ENCODE results near the gene WDR90. TPM values are rescaled to one million over a fixed set of nuclear protein-coding genes. Genes with fewer than 3 reads are reported as not detected.

WDR90 gene
- total and polyA plus RNA-seq, 2 of the 13 experiments (the other 11 are each of a cell fraction or from before 2014, with no cell fraction given): 14.9 to 28.9 TPM

DNA sequence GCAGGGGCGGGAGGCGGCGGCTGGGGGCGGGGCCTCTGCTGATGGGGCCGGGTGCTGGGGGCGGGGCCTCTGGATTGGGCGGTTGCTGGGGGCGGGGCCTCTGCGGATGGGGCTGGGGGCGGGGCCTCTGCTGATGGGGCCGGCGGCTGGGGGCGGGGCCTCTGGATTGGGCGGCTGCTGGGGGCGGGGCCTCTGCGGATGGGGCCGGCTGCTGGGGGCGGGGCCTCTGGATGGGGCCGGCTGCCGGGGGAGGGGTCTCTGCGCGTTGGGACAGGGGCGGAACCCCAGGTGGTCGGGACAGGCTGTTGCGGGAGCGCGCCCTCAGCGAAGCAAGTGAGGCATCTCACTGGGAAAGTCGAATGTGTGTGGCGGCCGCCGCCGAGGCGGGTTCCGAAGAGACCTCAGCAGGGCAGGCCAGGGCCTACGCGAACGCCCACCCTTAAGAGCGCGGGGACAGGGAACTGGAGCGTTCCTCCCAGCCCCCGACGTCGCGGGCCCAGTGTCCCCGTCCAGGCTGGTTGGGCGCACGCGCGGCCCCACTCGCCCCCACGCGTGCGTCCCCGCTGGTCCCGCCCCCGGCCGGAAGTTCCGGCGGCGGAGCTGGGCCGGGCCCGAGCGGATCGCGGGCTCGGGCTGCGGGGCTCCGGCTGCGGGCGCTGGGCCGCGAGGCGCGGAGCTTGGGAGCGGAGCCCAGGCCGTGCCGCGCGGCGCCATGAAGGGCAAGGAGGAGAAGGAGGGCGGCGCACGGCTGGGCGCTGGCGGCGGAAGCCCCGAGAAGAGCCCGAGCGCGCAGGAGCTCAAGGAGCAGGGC, 30.9 kb downstream of the WDR90 start, which contains the start of gene STUB1 (continued):
- TF ChIP-seq MED1 (CRISPR knock-in tag; IDR thresholded peaks at IDR 0.05) (peak; percentile 16; the same call in 1 of the 2 replicates), ZNF225 (CRISPR knock-in tag; IDR thresholded peaks at IDR 0.05) (no peak), ZNF792 (CRISPR knock-in tag; IDR thresholded peaks at IDR 0.05) (no peak), SP1 (IDR thresholded peaks at IDR 0.05) (no peak), SP1 (CRISPR knock-in tag; IDR thresholded peaks at IDR 0.05) (0 out of 2 replicates have a peak, but pooled peaks have one; percentile 35), ZNF446 (CRISPR knock-in tag; IDR thresholded peaks at IDR 0.05) (peak; percentile 19; the same call in 1 of the 2 replicates), ZNF468 (CRISPR knock-in tag; IDR thresholded peaks at IDR 0.05) (no peak), TEAD3 (CRISPR knock-in tag; optimal IDR thresholded peaks at IDR 0.05; ENCODE audit: borderline replicate concordance) (no peak), KLF13 (CRISPR knock-in tag; IDR thresholded peaks at IDR 0.05) (no peak), BRD4 (CRISPR knock-in tag; IDR thresholded peaks at IDR 0.05) (0 out of 2 replicates have a peak, but pooled peaks have one; percentile 54), ETV6 (CRISPR knock-in tag; conservative IDR thresholded peaks at IDR 0.05) (no peak), KLF6 (CRISPR knock-in tag; IDR thresholded peaks at IDR 0.05) (no peak), SMARCC2 (IDR thresholded peaks at IDR 0.05) (no peak), ZNF777 (CRISPR knock-in tag; IDR thresholded peaks at IDR 0.05) (peak; percentile 99), XBP1 (CRISPR knock-in tag; IDR thresholded peaks at IDR 0.05) (no peak), PAWR (CRISPR knock-in tag; IDR thresholded peaks at IDR 0.05; ENCODE audit: borderline replicate concordance) (no peak), POLR2AphosphoS5 (IDR thresholded peaks at IDR 0.05; ENCODE audit: low read depth, low read length) (peak; percentile 41), ZFAT (CRISPR knock-in tag; conservative IDR thresholded peaks at IDR 0.05) (no peak)
- TF ChIP-seq, protein P1, sequence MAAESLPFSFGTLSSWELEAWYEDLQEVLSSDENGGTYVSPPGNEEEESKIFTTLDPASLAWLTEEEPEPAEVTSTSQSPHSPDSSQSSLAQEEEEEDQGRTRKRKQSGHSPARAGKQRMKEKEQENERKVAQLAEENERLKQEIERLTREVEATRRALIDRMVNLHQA (CRISPR knock-in tag; IDR thresholded peaks at IDR 0.05): no peak
- TF ChIP-seq, protein P2, sequence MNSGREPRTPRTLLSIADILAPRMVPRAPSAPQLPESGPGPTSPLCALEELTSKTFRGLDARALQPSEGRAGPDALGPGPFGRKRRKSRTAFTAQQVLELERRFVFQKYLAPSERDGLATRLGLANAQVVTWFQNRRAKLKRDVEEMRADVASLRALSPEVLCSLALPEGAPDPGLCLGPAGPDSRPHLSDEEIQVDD (CRISPR knock-in tag; IDR thresholded peaks at IDR 0.05; ENCODE audit: borderline replicate concordance): no peak
- TF ChIP-seq, protein P3, sequence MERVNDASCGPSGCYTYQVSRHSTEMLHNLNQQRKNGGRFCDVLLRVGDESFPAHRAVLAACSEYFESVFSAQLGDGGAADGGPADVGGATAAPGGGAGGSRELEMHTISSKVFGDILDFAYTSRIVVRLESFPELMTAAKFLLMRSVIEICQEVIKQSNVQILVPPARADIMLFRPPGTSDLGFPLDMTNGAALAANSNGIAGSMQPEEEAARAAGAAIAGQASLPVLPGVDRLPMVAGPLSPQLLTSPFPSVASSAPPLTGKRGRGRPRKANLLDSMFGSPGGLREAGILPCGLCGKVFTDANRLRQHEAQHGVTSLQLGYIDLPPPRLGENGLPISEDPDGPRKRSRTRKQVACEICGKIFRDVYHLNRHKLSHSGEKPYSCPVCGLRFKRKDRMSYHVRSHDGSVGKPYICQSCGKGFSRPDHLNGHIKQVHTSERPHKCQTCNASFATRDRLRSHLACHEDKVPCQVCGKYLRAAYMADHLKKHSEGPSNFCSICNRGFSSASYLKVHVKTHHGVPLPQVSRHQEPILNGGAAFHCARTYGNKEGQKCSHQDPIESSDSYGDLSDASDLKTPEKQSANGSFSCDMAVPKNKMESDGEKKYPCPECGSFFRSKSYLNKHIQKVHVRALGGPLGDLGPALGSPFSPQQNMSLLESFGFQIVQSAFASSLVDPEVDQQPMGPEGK (CRISPR knock-in tag; IDR thresholded peaks at IDR 0.05): peak; percentile 74
- TF ChIP-seq, protein P4, sequence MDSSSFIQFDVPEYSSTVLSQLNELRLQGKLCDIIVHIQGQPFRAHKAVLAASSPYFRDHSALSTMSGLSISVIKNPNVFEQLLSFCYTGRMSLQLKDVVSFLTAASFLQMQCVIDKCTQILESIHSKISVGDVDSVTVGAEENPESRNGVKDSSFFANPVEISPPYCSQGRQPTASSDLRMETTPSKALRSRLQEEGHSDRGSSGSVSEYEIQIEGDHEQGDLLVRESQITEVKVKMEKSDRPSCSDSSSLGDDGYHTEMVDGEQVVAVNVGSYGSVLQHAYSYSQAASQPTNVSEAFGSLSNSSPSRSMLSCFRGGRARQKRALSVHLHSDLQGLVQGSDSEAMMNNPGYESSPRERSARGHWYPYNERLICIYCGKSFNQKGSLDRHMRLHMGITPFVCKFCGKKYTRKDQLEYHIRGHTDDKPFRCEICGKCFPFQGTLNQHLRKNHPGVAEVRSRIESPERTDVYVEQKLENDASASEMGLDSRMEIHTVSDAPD (CRISPR knock-in tag; IDR thresholded peaks at IDR 0.05): no peak
- TF ChIP-seq, protein P5, sequence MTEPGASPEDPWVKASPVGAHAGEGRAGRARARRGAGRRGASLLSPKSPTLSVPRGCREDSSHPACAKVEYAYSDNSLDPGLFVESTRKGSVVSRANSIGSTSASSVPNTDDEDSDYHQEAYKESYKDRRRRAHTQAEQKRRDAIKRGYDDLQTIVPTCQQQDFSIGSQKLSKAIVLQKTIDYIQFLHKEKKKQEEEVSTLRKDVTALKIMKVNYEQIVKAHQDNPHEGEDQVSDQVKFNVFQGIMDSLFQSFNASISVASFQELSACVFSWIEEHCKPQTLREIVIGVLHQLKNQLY (CRISPR knock-in tag; IDR thresholded peaks at IDR 0.05): no peak
- TF ChIP-seq, protein P6, sequence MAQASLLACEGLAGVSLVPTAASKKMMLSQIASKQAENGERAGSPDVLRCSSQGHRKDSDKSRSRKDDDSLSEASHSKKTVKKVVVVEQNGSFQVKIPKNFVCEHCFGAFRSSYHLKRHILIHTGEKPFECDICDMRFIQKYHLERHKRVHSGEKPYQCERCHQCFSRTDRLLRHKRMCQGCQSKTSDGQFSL (CRISPR knock-in tag; IDR thresholded peaks at IDR 0.05): no peak
- TF ChIP-seq, protein P7, sequence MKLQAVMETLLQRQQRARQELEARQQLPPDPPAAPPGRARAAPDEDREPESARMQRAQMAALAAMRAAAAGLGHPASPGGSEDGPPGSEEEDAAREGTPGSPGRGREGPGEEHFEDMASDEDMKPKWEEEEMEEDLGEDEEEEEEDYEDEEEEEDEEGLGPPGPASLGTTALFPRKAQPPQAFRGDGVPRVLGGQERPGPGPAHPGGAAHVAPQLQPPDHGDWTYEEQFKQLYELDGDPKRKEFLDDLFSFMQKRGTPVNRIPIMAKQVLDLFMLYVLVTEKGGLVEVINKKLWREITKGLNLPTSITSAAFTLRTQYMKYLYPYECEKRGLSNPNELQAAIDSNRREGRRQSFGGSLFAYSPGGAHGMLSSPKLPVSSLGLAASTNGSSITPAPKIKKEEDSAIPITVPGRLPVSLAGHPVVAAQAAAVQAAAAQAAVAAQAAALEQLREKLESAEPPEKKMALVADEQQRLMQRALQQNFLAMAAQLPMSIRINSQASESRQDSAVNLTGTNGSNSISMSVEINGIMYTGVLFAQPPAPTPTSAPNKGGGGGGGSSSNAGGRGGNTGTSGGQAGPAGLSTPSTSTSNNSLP (IDR thresholded peaks at IDR 0.05; ENCODE audit: low read depth, low read length): no peak
